Posterior vena cava (tissue), 2 donors: Measurements from ENCODE around the gene HS3ST3A1. TPM values are rescaled to one million over a fixed set of nuclear protein-coding genes. Genes with fewer than 3 reads are reported as not detected.

Experiments
- DNase-seq: peaks from one replicate; pipeline ENCODE4 v3.0.0-alpha.2; 2020; ENCODE audit warnings: low spot score
- intact Hi-C, 2 donors: fragments of 100-400 bp; cut with DNase I; formaldehyde crosslinking; loops; one replicate each; pipeline versions ENCODE4 v1.14.1 to v1.14.2; 2022 to 2023
- total RNA-seq, 2 donors: library from RNA; stranded (reverse); fragmentation: NEBNext Ultra II Directional; extraction: Animal tissue kit (Norgen Biotek cat#: 25700); gene quantifications; one replicate each; pipeline ENCODE4 v1.2.1, GENCODE V29; 2021
- donor health status: DM: yes; HTN: yes; CAD: no.
- donor health status: DM: yes; HTN: yes; CAD: no.

HS3ST3A1 gene
- total RNA-seq, 2 donors from 2014 or later = 0.24 to 0.28 TPM

- DNase-seq = no peak
- intact Hi-C loops = no loop called here
Measured at GRCh38 chr17:13546851-13547250, 54.9 kb downstream of the HS3ST3A1 start.

DNA sequence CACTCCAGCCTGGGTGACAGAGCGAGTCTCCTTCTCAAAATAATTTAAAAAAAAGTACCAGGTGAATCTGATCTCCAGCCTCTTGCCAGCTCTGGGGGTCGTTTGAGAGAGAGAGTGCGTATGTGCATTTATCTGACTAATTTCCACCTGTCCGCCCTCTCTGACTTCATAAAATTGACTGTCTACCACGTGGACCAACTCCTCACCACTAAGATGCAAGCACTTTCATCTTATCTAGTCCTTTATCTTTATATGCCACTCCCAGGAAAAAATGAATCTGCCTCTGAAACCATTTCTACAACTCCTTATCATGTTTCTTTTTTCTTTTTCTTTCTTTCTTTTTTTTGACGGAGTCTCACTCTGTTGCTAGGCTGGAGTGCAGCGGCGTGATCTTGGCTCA is 55.8 kb downstream of the HS3ST3A1 start:
- intact Hi-C loops = no loop called here
- no peak for DNase-seq

DNA sequence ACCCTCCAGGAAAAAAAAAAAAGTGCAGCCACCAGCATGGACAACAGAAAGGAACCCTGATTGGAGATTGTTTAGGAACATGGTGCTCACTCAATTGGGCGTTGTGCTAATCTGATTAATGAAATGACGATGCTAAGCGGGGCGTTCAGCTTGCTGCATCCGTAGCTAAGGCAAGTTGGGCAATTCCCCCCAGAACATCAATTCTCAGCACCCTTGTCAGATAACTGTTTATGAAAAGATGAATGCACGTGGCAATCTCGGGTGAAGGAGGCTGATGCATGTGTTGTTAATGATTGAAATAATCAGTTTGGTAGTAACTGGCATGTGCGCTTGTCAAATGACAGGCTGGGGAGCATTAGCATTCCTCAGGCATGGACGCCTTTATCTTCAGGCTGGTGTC is 57.0 kb downstream of the HS3ST3A1 start:
- DNase-seq = no peak

DNA sequence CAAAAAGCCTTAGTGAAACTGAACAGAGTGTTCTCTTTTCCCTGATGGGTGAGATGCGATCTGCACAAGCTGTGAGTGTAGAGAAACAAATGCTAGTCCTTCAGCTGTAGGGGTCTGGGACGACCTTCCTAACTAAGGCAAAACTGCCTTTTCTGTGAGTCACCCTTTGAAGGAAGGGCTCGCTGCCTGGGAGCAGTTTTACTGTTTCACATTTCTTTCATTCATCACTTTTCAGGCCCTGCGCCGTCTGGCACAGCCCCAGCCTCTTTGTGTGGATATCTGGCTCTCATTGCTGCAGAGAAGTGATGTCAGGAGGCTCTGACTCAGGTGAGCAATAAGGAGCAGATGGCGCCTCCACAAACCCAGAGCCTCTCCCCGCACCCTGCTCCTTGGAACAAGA is 57.4 kb downstream of the HS3ST3A1 start:
- intact Hi-C loops = no loop called here
- no peak for DNase-seq

More for the DNA sequence above, 57.0 kb downstream of the HS3ST3A1 start:
- intact Hi-C loops = no loop called here

DNA sequence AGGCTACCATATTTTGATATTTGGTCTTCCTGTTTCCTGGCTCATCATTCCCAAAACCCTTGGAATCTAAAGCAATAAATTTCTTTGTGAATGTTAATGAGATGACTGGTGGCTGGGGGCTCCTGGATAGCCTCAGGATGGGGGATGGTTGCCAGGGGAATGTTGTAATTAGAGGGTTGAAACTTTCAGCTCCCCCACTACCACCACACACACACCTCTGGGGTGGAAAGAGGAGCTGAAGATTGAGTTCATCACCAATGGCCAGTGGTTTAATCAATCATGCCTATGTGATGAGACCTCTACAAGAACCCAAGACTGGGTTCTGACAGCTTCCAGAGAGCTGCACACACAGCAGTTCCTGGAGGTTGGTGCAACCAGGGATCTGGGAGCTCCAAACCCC is 59.1 kb downstream of the HS3ST3A1 start:
- intact Hi-C loops = no loop called here
- no peak for DNase-seq

DNA sequence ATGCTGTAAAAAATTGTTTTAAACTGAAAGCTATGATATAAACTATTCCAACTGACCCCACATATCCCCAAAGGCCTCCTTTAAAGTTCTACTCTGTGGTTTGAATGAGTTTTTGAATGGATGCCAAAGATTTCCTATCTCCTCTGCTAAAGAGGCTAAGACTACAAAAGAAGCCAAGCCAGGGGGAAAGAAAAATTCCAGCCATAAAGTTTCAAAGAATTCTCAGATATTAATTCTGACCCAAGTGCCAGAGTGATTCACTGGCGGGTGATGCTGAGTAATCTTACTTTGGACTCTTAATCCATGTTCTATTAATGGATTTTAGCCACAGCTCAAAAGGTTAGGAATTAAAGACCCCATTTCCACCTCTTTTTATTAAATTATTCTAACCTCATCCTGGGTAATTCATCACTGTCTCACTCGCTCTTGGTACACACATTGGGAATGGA is 60.7 kb downstream of the HS3ST3A1 start:
- no peak for DNase-seq
- intact Hi-C loops = no loop called here

DNA sequence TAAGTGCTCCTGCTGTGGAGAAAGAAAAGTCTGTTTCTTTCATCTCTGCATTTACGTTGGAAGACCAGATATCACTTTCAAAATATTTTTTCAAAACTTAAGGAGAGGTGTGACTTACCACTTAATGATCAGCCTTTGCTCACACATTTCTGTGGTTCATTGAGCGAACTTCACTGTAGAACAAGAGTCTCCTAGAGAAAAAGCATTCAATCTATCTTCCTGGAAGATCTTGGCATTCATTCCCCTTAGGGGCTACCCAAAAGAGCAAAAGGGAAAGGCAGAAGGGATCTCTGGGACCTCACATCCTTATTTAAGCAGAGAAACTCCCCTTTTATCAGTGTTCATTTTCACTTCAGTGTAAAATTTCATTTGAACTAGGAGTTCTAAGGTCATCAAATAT is 61.2 kb downstream of the HS3ST3A1 start:
- intact Hi-C loops = loop anchor here in 1 of 2 donors (1.0 kb wide), 1 partner anchor 33 kb away; no protein-coding TSS in a partner anchor
- no peak for DNase-seq

- intact Hi-C loops = no loop called here
Measured at GRCh38 chr17:13539421-13539820, 62.3 kb downstream of the HS3ST3A1 start.

GRCh38 chr17:13538841-13539411 is 62.8 kb downstream of the HS3ST3A1 start:
- DNase-seq = no peak
- intact Hi-C loops = no loop called here

More at GRCh38 chr17:13539421-13539820, 62.3 kb downstream of the HS3ST3A1 start:
- DNase-seq = no peak

GRCh38 chr17:13537871-13538643 is 63.7 kb downstream of the HS3ST3A1 start:
- intact Hi-C loops = no loop called here
- no peak for DNase-seq

- intact Hi-C loops = no loop called here
Measured at GRCh38 chr17:13537167-13537731, 64.5 kb downstream of the HS3ST3A1 start.

DNA sequence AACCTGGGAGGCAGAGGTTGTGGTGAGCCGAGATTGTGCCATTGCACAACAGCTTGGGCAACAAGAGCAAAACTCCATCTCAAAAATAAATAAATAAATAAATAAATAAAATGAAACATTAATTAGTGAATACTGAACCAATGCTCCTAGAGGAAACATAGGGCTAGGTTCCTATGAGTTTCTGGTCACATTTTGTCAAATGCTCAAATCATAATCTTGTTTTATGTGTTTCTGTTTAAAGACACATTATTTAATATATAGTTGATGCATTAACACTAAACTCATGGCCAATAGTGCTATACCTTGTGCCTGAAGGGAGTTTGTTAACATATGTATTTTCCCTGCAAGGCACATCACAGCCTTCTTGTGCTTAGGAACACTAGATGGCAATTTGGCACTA is 66.8 kb downstream of the HS3ST3A1 start:
- intact Hi-C loops = loop anchor here in 1 of 2 donors (2.0 kb wide), 1 partner anchor 50 kb away; no protein-coding TSS in a partner anchor
- no peak for DNase-seq

More at GRCh38 chr17:13537167-13537731, 64.5 kb downstream of the HS3ST3A1 start:
- no peak for DNase-seq

- intact Hi-C loops = no loop called here
- no peak for DNase-seq
Measured at GRCh38 chr17:13531721-13532120, 70.0 kb downstream of the HS3ST3A1 start.

DNA sequence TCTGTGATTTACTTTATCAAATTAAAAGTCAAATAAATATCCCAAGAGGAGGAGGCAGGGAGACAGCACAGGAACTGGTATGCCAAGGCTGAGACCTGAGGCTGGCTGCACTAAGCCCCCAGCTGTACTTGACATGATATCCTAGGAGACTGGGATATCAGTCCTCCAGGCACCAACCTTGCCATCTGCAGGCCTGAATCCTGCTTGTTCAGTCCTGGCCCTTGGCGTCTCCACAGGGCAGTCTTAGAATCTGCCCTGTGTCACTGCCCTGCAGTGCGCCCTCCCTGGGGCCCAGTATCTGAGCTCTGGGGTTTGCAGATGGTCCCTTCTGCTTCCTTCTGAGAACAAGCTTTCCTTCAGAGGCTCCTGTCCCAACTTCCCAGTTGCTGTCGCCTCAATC is 75.9 kb downstream of the HS3ST3A1 start:
- intact Hi-C loops = no loop called here
- DNase-seq = no peak

DNA sequence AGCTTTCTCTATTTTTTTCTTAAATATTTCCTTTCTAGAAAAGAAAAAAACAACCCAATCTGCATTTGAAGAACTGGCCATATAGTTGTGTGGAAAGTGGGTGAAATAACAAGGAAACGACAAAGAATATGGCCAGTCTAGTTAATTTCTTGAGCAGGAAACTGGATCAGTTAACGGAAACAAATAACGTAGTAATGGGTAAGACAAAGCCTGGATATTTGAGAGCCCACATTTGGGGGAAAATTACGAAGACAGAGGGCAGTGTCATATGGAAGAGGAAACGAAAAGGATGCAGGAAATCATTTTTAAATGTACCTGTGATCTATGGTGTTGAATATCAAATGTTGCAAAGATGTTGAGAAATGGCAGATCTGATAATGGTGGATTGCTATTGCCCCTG is 78.6 kb downstream of the HS3ST3A1 start:
- intact Hi-C loops = no loop called here
- no peak for DNase-seq

GRCh38 chr17:13522749-13523148 is 79.0 kb downstream of the HS3ST3A1 start:
- no peak for DNase-seq
- intact Hi-C loops = no loop called here

- intact Hi-C loops = no loop called here
- DNase-seq = no peak
Measured at GRCh38 chr17:13521784-13522183, 79.9 kb downstream of the HS3ST3A1 start.

DNA sequence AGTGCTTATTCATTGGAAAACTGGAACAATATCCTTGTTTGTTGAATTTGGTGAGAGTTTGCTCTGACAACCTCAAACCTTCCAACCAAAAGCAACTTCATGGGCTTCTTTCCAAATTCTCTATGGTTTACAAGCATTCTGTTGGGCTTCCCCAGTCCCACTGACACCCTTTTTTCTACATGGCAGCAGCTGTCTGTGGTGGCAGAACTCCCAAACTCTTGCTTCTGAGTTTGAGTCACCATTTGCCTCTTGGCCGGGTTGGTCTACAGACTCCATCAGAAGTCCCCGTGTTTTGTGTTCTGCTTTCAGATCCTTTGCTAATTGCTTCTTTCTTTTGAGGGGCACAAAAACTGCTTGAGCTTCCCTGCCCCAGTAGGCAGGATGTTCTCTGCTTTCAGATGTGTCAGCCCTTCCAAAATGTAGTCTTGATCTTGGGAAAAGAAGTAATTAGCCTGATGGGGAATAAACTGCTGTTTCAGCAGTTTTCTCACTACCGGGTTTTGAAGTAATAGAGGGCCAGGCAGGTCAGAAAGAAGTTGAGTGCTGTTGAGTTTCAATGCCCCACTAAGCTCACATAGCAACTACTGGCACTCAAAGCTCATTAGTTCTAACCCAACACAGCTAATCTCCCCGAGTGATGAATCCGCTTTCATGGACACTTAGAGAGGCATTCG is 80.7 kb downstream of the HS3ST3A1 start:
- no peak for DNase-seq
- intact Hi-C loops = no loop called here

DNA sequence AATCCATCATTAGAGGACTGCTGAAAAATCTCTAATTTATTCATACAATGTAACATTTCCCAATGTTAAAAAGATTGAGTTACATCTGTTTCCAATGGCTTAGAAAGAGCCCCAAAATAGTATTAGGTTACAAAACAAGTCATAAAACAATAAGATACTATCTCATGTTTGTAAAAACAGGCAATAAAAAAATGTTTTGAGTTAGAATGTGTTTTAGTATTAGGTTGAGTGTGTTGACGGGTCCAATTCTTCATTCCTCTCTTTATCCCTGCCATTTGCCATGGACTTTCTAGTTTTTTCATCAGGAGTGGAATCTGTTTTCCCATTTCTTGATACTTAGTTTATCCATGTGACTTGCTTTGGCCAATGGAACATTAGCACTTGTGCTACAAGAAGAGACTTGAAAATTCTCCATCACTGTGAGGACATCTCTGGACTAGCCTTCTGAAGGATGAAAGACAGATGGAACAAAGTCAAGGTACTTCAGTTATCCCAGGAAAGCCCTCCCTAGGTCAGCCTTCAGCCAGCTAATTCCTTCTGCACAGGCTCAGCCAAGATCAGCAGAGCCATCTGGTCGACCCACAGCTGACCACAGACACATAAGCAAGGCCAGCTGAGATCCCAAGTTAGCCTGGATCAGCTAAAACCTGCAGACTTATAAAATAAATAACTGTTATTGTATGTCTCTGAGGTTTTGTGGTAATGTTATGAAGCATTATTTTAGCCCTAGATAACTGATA is 83.3 kb downstream of the HS3ST3A1 start:
- no peak for DNase-seq
- intact Hi-C loops = no loop called here
